Endothelial cell of umbilical vein (primary cell): ENCODE measurements around the gene F8.

Source experiments
- EZH2 ChIP-seq: IDR thresholded peaks from 2 replicates; pipeline ENCODE4 v1.6.1; 2012; ENCODE audit warnings: borderline replicate concordance, low read depth, mild to moderate bottlenecking, moderate library complexity, low read length, inconsistent platforms; ENCODE audit not compliant: severe bottlenecking
- JUN ChIP-seq: IDR thresholded peaks from 2 replicates; pipeline ENCODE4 v1.6.1; 2011; ENCODE audit warnings: borderline replicate concordance, low read depth; ENCODE audit not compliant: insufficient read length, insufficient read depth
- POLR2A ChIP-seq: IDR thresholded peaks from 2 replicates; pipeline ENCODE4 v1.6.1; 2012; ENCODE audit warnings: low read depth, mild to moderate bottlenecking, control low read depth, low read length
- POLR2AphosphoS5 ChIP-seq: IDR thresholded peaks from 2 replicates; pipeline ENCODE4 v1.6.1; 2012; ENCODE audit warnings: low read depth, mild to moderate bottlenecking, control low read depth, low read length, moderate library complexity; ENCODE audit not compliant: insufficient read depth
- TF ChIP-seq, protein P1 (sequence below), 2 donors: IDR thresholded peaks; 1 replicate in 1 of 2; 2 replicates in 1 of 2; pipeline ENCODE4 v1.5.1; 2011; ENCODE audit warnings: low read length in 2 of 2, mild to moderate bottlenecking in 2 of 2, moderate library complexity in 2 of 2, control low read depth in 1 of 2, inconsistent platforms in 1 of 2, low read depth in 1 of 2; ENCODE audit not compliant: insufficient read depth in 1 of 2; ENCODE audit errors: extremely low read depth in 1 of 2

DNA sequence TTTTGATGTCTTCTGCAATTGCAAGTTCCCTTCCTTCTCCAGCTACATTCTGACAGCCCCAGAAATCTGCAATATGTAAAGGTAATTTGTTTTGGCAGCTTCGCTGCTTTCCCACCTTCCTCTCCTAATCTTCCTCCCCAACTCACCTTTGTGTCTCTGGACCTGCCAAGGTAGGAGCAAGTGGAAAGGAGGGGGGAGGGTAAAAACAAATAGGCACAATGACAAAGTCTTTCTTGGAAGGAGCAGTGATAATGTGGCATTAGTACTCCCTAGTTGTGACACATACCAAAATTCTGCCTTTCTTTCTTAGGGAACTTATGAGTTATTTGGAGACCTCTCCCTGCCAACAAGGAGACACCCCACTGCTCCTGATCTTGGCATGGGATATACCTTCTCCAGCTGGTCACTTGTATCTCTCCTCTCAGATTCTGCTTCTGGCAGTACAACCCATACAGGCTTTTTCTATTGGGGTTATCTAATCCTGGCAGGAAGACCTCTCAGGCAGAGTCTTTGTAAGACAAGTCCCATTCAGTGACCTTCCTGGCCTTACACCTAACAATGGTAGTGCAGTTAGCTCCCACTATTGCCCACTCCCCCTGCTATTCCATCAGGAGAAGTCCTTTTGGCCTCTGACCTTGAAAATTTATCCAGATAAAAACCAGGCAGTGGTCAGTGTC, 24.2 kb downstream of the F8 start:
- no peak for TF ChIP-seq JUN
- TF ChIP-seq, protein P1, sequence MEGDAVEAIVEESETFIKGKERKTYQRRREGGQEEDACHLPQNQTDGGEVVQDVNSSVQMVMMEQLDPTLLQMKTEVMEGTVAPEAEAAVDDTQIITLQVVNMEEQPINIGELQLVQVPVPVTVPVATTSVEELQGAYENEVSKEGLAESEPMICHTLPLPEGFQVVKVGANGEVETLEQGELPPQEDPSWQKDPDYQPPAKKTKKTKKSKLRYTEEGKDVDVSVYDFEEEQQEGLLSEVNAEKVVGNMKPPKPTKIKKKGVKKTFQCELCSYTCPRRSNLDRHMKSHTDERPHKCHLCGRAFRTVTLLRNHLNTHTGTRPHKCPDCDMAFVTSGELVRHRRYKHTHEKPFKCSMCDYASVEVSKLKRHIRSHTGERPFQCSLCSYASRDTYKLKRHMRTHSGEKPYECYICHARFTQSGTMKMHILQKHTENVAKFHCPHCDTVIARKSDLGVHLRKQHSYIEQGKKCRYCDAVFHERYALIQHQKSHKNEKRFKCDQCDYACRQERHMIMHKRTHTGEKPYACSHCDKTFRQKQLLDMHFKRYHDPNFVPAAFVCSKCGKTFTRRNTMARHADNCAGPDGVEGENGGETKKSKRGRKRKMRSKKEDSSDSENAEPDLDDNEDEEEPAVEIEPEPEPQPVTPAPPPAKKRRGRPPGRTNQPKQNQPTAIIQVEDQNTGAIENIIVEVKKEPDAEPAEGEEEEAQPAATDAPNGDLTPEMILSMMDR (IDR thresholded peaks at IDR 0.05; ENCODE audit: extremely low read depth in 1 of 2, insufficient read depth in 1 of 2, low read depth in 1 of 2, low read length in 2 of 2): no peak
- TF ChIP-seq POLR2AphosphoS5: no peak
- no peak for TF ChIP-seq POLR2A
- TF ChIP-seq EZH2: no peak
